ENCODE measurements around the gene TRABD2B. TPM values are rescaled to one million over a fixed set of nuclear protein-coding genes. Genes with fewer than 3 reads are reported as not detected.

TRABD2B gene
- polyA plus RNA-seq, 1 of the 3 experiments (the other 2 are of a cell fraction): 0.03 TPM

DNA sequence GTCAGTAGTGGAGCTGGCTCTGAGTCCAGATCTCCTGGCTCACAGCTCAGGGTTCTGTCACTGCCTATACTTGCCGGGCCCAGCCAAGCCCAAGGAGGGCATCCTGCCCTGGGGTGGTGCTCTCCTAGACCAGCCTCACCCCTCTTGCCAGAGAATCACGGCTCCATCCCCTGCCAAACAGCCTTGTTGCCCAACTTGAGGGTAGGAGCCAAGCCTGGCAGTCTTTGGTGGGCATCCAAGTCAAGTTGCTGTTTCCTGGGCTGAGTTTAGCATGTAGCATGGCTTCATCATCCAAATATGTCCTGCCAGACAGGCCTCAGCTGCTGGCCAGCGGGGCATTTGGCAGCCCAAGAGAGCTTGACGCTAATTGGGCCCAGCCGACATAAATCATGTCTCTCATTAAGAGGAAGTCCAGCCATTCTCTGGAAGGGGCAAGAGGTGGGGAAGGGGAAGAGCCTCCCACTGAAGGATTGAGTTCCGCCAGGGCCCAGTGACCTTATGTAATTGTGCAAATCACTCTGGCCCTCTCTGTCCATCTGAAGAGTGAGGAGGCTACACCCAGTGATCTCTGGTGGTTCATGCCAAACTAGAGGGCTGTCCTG is 22.6 kb upstream of the TRABD2B start:
- ChIA-PET CTCF (interaction anchor here (0.9 to 2.8 kb wide), 6 partner anchors 10 to 41 kb away, joined by 3 to 16 read pairs (median 4); partner anchors contain the start of gene TRABD2B), POLR2A (no interaction called here)
- Histone ChIP-seq H3K27ac (ENCODE audit: low read depth in 2 of 2, low read length in 1 of 2) (no peak overlapping the region), H2AFZ (ENCODE audit: low read depth) (no peak overlapping the region), H3K36me3 (replicated peaks in 1 of 2; ENCODE audit: control insufficient read depth in 1 of 2, insufficient read depth in 2 of 2, low read length in 1 of 2) (no peaks in the 10 kb centered on the region), H3K9ac (no peak overlapping the region), H3K9me2 (no peaks in the 10 kb centered on the region), H3K79me2 (ENCODE audit: insufficient read depth) (no peaks in the 10 kb centered on the region), H3K4me2 (no peak overlapping the region), H3F3A (replicated peaks; ENCODE audit: insufficient read depth) (no peaks in the 10 kb centered on the region), H3K4me1 (ENCODE audit: control insufficient read depth in 1 of 2, insufficient read depth in 2 of 2, low read depth in 1 of 2, low read length in 1 of 2) (peaks cover 0 to 9% of the 10 kb centered on the region in 2 experiments; a peak in 1 of 4 replicates), H4K20me1 (ENCODE audit: insufficient read depth) (no peaks in the 10 kb centered on the region), H3K9me3 (no peaks in the 10 kb centered on the region), H3K27me3 (ENCODE audit: insufficient read depth) (no peaks in the 10 kb centered on the region), H3K4me3 (ENCODE audit: low read depth in 2 of 2, low read length in 1 of 2) (no peak overlapping the region)
- WGBS (ENCODE audit: low lambda C conversion rate): 31% methylated on average over 3 of the region's 6 CpGs
- no peak for DNase-seq
- TF ChIP-seq FOXM1 (IDR thresholded peaks at IDR 0.05; ENCODE audit: low read depth): no peak
- no peak for TF ChIP-seq TCF12 (IDR thresholded peaks at IDR 0.05)
- TF ChIP-seq EP300 (IDR thresholded peaks at IDR 0.05; ENCODE audit: borderline replicate concordance in 1 of 2, low read depth in 1 of 2, low read length in 1 of 2): no peak
- TF ChIP-seq, protein P1, sequence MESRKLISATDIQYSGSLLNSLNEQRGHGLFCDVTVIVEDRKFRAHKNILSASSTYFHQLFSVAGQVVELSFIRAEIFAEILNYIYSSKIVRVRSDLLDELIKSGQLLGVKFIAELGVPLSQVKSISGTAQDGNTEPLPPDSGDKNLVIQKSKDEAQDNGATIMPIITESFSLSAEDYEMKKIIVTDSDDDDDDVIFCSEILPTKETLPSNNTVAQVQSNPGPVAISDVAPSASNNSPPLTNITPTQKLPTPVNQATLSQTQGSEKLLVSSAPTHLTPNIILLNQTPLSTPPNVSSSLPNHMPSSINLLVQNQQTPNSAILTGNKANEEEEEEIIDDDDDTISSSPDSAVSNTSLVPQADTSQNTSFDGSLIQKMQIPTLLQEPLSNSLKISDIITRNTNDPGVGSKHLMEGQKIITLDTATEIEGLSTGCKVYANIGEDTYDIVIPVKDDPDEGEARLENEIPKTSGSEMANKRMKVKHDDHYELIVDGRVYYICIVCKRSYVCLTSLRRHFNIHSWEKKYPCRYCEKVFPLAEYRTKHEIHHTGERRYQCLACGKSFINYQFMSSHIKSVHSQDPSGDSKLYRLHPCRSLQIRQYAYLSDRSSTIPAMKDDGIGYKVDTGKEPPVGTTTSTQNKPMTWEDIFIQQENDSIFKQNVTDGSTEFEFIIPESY (IDR thresholded peaks at IDR 0.05; ENCODE audit: borderline replicate concordance, low read depth): no peak
- TF ChIP-seq EZH2phosphoT487 (IDR thresholded peaks at IDR 0.05; ENCODE audit: borderline replicate concordance, low read depth): no peak
- TF ChIP-seq GABPA (IDR thresholded peaks at IDR 0.05; ENCODE audit: low read depth): no peak
- no peak for TF ChIP-seq FOXJ3 (CRISPR knock-in tag; IDR thresholded peaks at IDR 0.05)
- no peak for TF ChIP-seq SIN3A (IDR thresholded peaks at IDR 0.05; ENCODE audit: borderline replicate concordance, low read depth, low read length)
- no peak for TF ChIP-seq TAF1 (IDR thresholded peaks at IDR 0.05; ENCODE audit: borderline replicate concordance, low read depth, low read length)

GRCh38 chr1:48018799-48019198 is 21.6 kb upstream of the TRABD2B start:
- Histone ChIP-seq H3K27me3 (ENCODE audit: insufficient read depth) (no peaks in the 10 kb centered on the region), H3K4me1 (ENCODE audit: control insufficient read depth in 1 of 2, insufficient read depth in 2 of 2, low read depth in 1 of 2, low read length in 1 of 2) (peaks cover 0 to 6% of the 10 kb centered on the region in 2 experiments; a peak in 1 of 4 replicates), H3F3A (replicated peaks; ENCODE audit: insufficient read depth) (no peaks in the 10 kb centered on the region), H2AFZ (ENCODE audit: low read depth) (no peak overlapping the region), H3K4me3 (ENCODE audit: low read depth in 2 of 2, low read length in 1 of 2) (no peak overlapping the region), H3K27ac (ENCODE audit: low read depth in 2 of 2, low read length in 1 of 2) (no peak overlapping the region), H3K4me2 (no peak overlapping the region), H4K20me1 (ENCODE audit: insufficient read depth) (no peaks in the 10 kb centered on the region), H3K9me3 (no peaks in the 10 kb centered on the region), H3K36me3 (replicated peaks in 1 of 2; ENCODE audit: control insufficient read depth in 1 of 2, insufficient read depth in 2 of 2, low read length in 1 of 2) (no peaks in the 10 kb centered on the region), H3K9ac (no peak overlapping the region), H3K9me2 (no peaks in the 10 kb centered on the region), H3K79me2 (ENCODE audit: insufficient read depth) (no peaks in the 10 kb centered on the region)
- CTCF ChIA-PET: interaction anchor here (1.1 to 2.8 kb wide), 6 partner anchors 11 to 582 kb away, joined by 3 to 16 read pairs (median 4); partner anchors contain the start of gene TRABD2B
- POLR2A ChIA-PET: no interaction called here
- TF ChIP-seq TEAD4 (IDR thresholded peaks at IDR 0.05; ENCODE audit: borderline replicate concordance, insufficient read depth) (no peak), EP300 (IDR thresholded peaks at IDR 0.05; ENCODE audit: borderline replicate concordance in 1 of 2, low read depth in 1 of 2, low read length in 1 of 2) (no peak), FOSL2 (IDR thresholded peaks at IDR 0.05; ENCODE audit: borderline replicate concordance, low read depth) (no peak), TCF12 (IDR thresholded peaks at IDR 0.05) (no peak), NFIC (IDR thresholded peaks at IDR 0.05; ENCODE audit: borderline replicate concordance) (no peak), GABPA (IDR thresholded peaks at IDR 0.05; ENCODE audit: low read depth) (no peak), RAD21 (IDR thresholded peaks at IDR 0.05; ENCODE audit: low read length) (no peak), GATA2 (CRISPR knock-in tag; IDR thresholded peaks at IDR 0.05) (no peak), SMC3 (IDR thresholded peaks at IDR 0.05; ENCODE audit: low read depth, low read length) (no peak), TAF1 (IDR thresholded peaks at IDR 0.05; ENCODE audit: borderline replicate concordance, low read depth, low read length) (no peak), RCOR1 (IDR thresholded peaks at IDR 0.05; ENCODE audit: low read length) (no peak)
- TF ChIP-seq, protein P2, sequence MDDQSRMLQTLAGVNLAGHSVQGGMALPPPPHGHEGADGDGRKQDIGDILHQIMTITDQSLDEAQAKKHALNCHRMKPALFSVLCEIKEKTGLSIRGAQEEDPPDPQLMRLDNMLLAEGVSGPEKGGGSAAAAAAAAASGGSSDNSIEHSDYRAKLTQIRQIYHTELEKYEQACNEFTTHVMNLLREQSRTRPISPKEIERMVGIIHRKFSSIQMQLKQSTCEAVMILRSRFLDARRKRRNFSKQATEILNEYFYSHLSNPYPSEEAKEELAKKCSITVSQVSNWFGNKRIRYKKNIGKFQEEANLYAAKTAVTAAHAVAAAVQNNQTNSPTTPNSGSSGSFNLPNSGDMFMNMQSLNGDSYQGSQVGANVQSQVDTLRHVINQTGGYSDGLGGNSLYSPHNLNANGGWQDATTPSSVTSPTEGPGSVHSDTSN (IDR thresholded peaks at IDR 0.05): no peak
- TF ChIP-seq, protein P3, sequence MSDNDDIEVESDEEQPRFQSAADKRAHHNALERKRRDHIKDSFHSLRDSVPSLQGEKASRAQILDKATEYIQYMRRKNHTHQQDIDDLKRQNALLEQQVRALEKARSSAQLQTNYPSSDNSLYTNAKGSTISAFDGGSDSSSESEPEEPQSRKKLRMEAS (IDR thresholded peaks at IDR 0.05; ENCODE audit: low read depth): no peak
- TF ChIP-seq, protein P1 (IDR thresholded peaks at IDR 0.05; ENCODE audit: borderline replicate concordance, low read depth): no peak
- DNase-seq: no peak
- WGBS (ENCODE audit: low lambda C conversion rate): 80% methylated on average over 4 of the region's 5 CpGs

Measured in SK-N-SH (cell line).